RCC 7860 (cell line): ENCODE measurements around the gene NFKBIE.
"Not testable (repeated sequence)": the region's sequence is repeated elsewhere in the genome, so short reads cannot be mapped to it uniquely, and the experiment has no call there.

Source experiments
- DNase-seq: peaks from one replicate; pipeline ENCODE4 v3.0.0-alpha.2; 2015; ENCODE audit warnings: low spot score
- FAIRE-seq: peaks from 2 replicates; lab custom pipeline; 2012; peaks lifted over from hg19 to GRCh38; lab: Jason Lieb, UNC

NFKBIE gene

GRCh38 chr6:44246663-44247337 lies 18.6 kb downstream of the NFKBIE start, which contains the start of gene HSP90AB1:
TSS of gene HSP90AB1 (plus strand) at chr6:44247101. CDS start at chr6:44248630, 1,529 bp downstream.
- peak; percentile 65 for FAIRE-seq
- peak; percentile 94 for DNase-seq

GRCh38 chr6:44245912-44246662 lies 19.3 kb downstream of the NFKBIE start:
- FAIRE-seq = no peak

GRCh38 chr6:44245391-44245911 lies 19.9 kb downstream of the NFKBIE start:
- DNase-seq = no peak
- no peak for FAIRE-seq

More at GRCh38 chr6:44245912-44246662, 19.3 kb downstream of the NFKBIE start:
- DNase-seq = peak; percentile 63

- DNase-seq = no peak
- FAIRE-seq = no peak
These were observed 22.0 kb downstream of the NFKBIE start for GRCh38 chr6:44243345-44243744.

GRCh38 chr6:44238687-44239350 lies 26.5 kb downstream of the NFKBIE start:
- DNase-seq (no peak), FAIRE-seq (no peak)

- DNase-seq = peak; percentile 45
- FAIRE-seq = no peak
These were observed 27.4 kb downstream of the NFKBIE start for GRCh38 chr6:44237813-44238433.

GRCh38 chr6:44237021-44237812 lies 28.1 kb downstream of the NFKBIE start:
- DNase-seq = peak; percentile 99
- FAIRE-seq = peak; percentile 94

- FAIRE-seq (no peak), DNase-seq (no peak)
These were observed 29.3 kb downstream of the NFKBIE start for GRCh38 chr6:44235891-44236516.

GRCh38 chr6:44235269-44235668 lies 30.1 kb downstream of the NFKBIE start:
- no peak for FAIRE-seq
- DNase-seq = no peak

- DNase-seq = peak; percentile 50
- peak; percentile 5 for FAIRE-seq
These were observed 31.0 kb downstream of the NFKBIE start for GRCh38 chr6:44234101-44235025.

- DNase-seq = no peak
- no peak for FAIRE-seq
These were observed 31.7 kb downstream of the NFKBIE start for GRCh38 chr6:44233567-44234100.

GRCh38 chr6:44232676-44233566 lies 32.4 kb downstream of the NFKBIE start:
- FAIRE-seq (no peak), DNase-seq (no peak)

GRCh38 chr6:44231426-44231825 lies 33.9 kb downstream of the NFKBIE start:
- not testable (repeated sequence) for FAIRE-seq, DNase-seq

- FAIRE-seq (no peak), DNase-seq (no peak)
These were observed 35.2 kb downstream of the NFKBIE start for GRCh38 chr6:44230034-44230675.

- FAIRE-seq = no peak
These were observed 35.8 kb downstream of the NFKBIE start for GRCh38 chr6:44229376-44230033.

GRCh38 chr6:44228836-44229235 lies 36.5 kb downstream of the NFKBIE start:
- DNase-seq (no peak), FAIRE-seq (no peak)

More at GRCh38 chr6:44229376-44230033, 35.8 kb downstream of the NFKBIE start:
- no peak for DNase-seq
